ENCODE data around the gene RHOBTB1.
"Not testable (repeated sequence)": the region's sequence is repeated elsewhere in the genome, so short reads cannot be mapped to it uniquely, and the experiment has no call there.

RHOBTB1 gene

GRCh38 chr10:60944058-60944909, at the start of gene RHOBTB1:
TSS of gene RHOBTB1 (minus strand) at chr10:60944185. CDS start at chr10:60911542, 32,643 bp downstream.
- no peak for DNase-seq (ENCODE audit: low read depth in 2 of 3, low spot score in 1 of 3)

- DNase-seq (ENCODE audit: low read depth in 2 of 3, low spot score in 1 of 3): no peak
These were observed 48.7 kb upstream of the RHOBTB1 start for GRCh38 chr10:60992636-60993035.

GRCh38 chr10:60990663-60991062, 46.7 kb upstream of the RHOBTB1 start:
- DNase-seq (ENCODE audit: low read depth in 2 of 3, low spot score in 1 of 3): no peak

- no peak for DNase-seq (ENCODE audit: low read depth in 2 of 3, low spot score in 1 of 3)
These were observed 45.5 kb upstream of the RHOBTB1 start for GRCh38 chr10:60989400-60989876.

- DNase-seq (ENCODE audit: low read depth in 2 of 3, low spot score in 1 of 3): no peak
These were observed 42.8 kb upstream of the RHOBTB1 start for GRCh38 chr10:60986791-60987190.

GRCh38 chr10:60985951-60986350, 42.0 kb upstream of the RHOBTB1 start:
- DNase-seq (ENCODE audit: low read depth in 2 of 3, low spot score in 1 of 3): no peak

GRCh38 chr10:60980997-60981396, 37.0 kb upstream of the RHOBTB1 start:
- no peak for DNase-seq (ENCODE audit: low read depth in 2 of 3, low spot score in 1 of 3)

- DNase-seq (ENCODE audit: low read depth in 2 of 3, low spot score in 1 of 3): no peak
These were observed 35.7 kb upstream of the RHOBTB1 start for GRCh38 chr10:60979667-60980104.

- no peak for DNase-seq (ENCODE audit: low read depth in 2 of 3, low spot score in 1 of 3)
These were observed 34.5 kb upstream of the RHOBTB1 start for GRCh38 chr10:60978287-60979115.

- no peak for DNase-seq (ENCODE audit: low read depth in 2 of 3, low spot score in 1 of 3)
These were observed 33.5 kb upstream of the RHOBTB1 start for GRCh38 chr10:60977161-60978122.

GRCh38 chr10:60976687-60977086, 32.7 kb upstream of the RHOBTB1 start:
- no peak for DNase-seq (ENCODE audit: low read depth in 2 of 3, low spot score in 1 of 3)

- DNase-seq (ENCODE audit: low read depth in 2 of 3, low spot score in 1 of 3): no peak
These were observed 31.7 kb upstream of the RHOBTB1 start for GRCh38 chr10:60975716-60976115.

- no peak for DNase-seq (ENCODE audit: low read depth in 2 of 3, low spot score in 1 of 3)
These were observed 30.6 kb upstream of the RHOBTB1 start for GRCh38 chr10:60974463-60975149.

- DNase-seq (ENCODE audit: low read depth in 2 of 3, low spot score in 1 of 3): no peak
These were observed 29.1 kb upstream of the RHOBTB1 start for GRCh38 chr10:60973086-60973485.

GRCh38 chr10:60972181-60972580, 28.2 kb upstream of the RHOBTB1 start:
- DNase-seq (ENCODE audit: low read depth in 2 of 3, low spot score in 1 of 3): not testable (repeated sequence)

GRCh38 chr10:60970526-60970925, 26.5 kb upstream of the RHOBTB1 start:
- DNase-seq (ENCODE audit: low read depth in 2 of 3, low spot score in 1 of 3): no peak

- no peak for DNase-seq (ENCODE audit: low read depth in 2 of 3, low spot score in 1 of 3)
These were observed 24.5 kb upstream of the RHOBTB1 start for GRCh38 chr10:60968504-60968903.

- DNase-seq (ENCODE audit: low read depth in 2 of 3, low spot score in 1 of 3): peak in 1 of 3 donors; percentile 22
These were observed 24.0 kb upstream of the RHOBTB1 start for GRCh38 chr10:60967854-60968484.

GRCh38 chr10:60967260-60967659, 23.3 kb upstream of the RHOBTB1 start:
- DNase-seq (ENCODE audit: low read depth in 2 of 3, low spot score in 1 of 3): no peak

GRCh38 chr10:60965696-60966095, 21.7 kb upstream of the RHOBTB1 start:
- DNase-seq (ENCODE audit: low read depth in 2 of 3, low spot score in 1 of 3): no peak

All from stimulated activated CD4-positive, alpha-beta T cell treated with anti-CD3 and anti-CD28 coated beads, Interleukin-12 subunit alpha, Interleukin-12 subunit beta, amount 100 ng/mL, for 48 hours (primary cell).